Measurements from ENCODE around the gene TANK. TPM values are rescaled to one million over a fixed set of nuclear protein-coding genes. Genes with fewer than 3 reads are reported as not detected.

The TANK gene
- total and polyA plus RNA-seq, 2 experiments from 2014 or later = 27.7 to 35.4 TPM

- no peak for DNase-seq (ENCODE audit: low spot score)
- Histone ChIP-seq H3K4me1 (ENCODE audit: insufficient read depth) (peaks cover 11% of the 10 kb centered on the region), H3K4me2 (no peak overlapping the region), H4K20me1 (replicated peaks; ENCODE audit: insufficient read depth) (no peaks in the 10 kb centered on the region), H3K27me3 (ENCODE audit: insufficient read depth) (no peaks in the 10 kb centered on the region), H3F3A (replicated peaks; ENCODE audit: low read depth) (no peaks in the 10 kb centered on the region), H3K79me2 (replicated peaks; ENCODE audit: insufficient read depth) (no peaks in the 10 kb centered on the region), H3K36me3 (ENCODE audit: insufficient read depth) (no peaks in the 10 kb centered on the region), H3K27ac (ENCODE audit: low read depth) (no peak overlapping the region), H2AFZ (no peak overlapping the region), H3K9me2 (ENCODE audit: insufficient read depth) (no peaks in the 10 kb centered on the region), H3K4me3 (no peak overlapping the region)
- Mint-ChIP-seq H3K4me1 (peaks cover 16% of the 10 kb centered on the region), H3K27ac (no peak overlapping the region), H3K27me3 (ENCODE audit: insufficient read depth, low read depth, poor library complexity) (no peaks in the 10 kb centered on the region), H3K9me3 (no peaks in the 10 kb centered on the region; the same call in 2 of the 3 replicates), H3K4me3 (no peak overlapping the region), H3K36me3 (ENCODE audit: low read depth) (no peaks in the 10 kb centered on the region; the same call in 2 of the 3 replicates)
- ATAC-seq = no peak
- no peak for TF ChIP-seq ETS1 (IDR thresholded peaks at IDR 0.05)
- no peak for TF ChIP-seq POLR2AphosphoS5 (IDR thresholded peaks at IDR 0.05; ENCODE audit: low read depth)
- no peak for TF ChIP-seq NANOG (IDR thresholded peaks at IDR 0.05; ENCODE audit: borderline replicate concordance)
- TF ChIP-seq ZNF114 (CRISPR knock-in tag; IDR thresholded peaks at IDR 0.05) = no peak
- TF ChIP-seq STAT1 (IDR thresholded peaks at IDR 0.05; ENCODE audit: unreplicated experiment) = no peak
- no peak for TF ChIP-seq CTCF (conservative IDR thresholded peaks at IDR 0.05; ENCODE audit: low read depth in 2 of 2)
- TF ChIP-seq, protein P1, sequence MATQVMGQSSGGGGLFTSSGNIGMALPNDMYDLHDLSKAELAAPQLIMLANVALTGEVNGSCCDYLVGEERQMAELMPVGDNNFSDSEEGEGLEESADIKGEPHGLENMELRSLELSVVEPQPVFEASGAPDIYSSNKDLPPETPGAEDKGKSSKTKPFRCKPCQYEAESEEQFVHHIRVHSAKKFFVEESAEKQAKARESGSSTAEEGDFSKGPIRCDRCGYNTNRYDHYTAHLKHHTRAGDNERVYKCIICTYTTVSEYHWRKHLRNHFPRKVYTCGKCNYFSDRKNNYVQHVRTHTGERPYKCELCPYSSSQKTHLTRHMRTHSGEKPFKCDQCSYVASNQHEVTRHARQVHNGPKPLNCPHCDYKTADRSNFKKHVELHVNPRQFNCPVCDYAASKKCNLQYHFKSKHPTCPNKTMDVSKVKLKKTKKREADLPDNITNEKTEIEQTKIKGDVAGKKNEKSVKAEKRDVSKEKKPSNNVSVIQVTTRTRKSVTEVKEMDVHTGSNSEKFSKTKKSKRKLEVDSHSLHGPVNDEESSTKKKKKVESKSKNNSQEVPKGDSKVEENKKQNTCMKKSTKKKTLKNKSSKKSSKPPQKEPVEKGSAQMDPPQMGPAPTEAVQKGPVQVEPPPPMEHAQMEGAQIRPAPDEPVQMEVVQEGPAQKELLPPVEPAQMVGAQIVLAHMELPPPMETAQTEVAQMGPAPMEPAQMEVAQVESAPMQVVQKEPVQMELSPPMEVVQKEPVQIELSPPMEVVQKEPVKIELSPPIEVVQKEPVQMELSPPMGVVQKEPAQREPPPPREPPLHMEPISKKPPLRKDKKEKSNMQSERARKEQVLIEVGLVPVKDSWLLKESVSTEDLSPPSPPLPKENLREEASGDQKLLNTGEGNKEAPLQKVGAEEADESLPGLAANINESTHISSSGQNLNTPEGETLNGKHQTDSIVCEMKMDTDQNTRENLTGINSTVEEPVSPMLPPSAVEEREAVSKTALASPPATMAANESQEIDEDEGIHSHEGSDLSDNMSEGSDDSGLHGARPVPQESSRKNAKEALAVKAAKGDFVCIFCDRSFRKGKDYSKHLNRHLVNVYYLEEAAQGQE (IDR thresholded peaks at IDR 0.05; ENCODE audit: unreplicated experiment) = no peak
- TF ChIP-seq JUNB (IDR thresholded peaks at IDR 0.05; ENCODE audit: unreplicated experiment) = no peak
- TF ChIP-seq, protein P2, sequence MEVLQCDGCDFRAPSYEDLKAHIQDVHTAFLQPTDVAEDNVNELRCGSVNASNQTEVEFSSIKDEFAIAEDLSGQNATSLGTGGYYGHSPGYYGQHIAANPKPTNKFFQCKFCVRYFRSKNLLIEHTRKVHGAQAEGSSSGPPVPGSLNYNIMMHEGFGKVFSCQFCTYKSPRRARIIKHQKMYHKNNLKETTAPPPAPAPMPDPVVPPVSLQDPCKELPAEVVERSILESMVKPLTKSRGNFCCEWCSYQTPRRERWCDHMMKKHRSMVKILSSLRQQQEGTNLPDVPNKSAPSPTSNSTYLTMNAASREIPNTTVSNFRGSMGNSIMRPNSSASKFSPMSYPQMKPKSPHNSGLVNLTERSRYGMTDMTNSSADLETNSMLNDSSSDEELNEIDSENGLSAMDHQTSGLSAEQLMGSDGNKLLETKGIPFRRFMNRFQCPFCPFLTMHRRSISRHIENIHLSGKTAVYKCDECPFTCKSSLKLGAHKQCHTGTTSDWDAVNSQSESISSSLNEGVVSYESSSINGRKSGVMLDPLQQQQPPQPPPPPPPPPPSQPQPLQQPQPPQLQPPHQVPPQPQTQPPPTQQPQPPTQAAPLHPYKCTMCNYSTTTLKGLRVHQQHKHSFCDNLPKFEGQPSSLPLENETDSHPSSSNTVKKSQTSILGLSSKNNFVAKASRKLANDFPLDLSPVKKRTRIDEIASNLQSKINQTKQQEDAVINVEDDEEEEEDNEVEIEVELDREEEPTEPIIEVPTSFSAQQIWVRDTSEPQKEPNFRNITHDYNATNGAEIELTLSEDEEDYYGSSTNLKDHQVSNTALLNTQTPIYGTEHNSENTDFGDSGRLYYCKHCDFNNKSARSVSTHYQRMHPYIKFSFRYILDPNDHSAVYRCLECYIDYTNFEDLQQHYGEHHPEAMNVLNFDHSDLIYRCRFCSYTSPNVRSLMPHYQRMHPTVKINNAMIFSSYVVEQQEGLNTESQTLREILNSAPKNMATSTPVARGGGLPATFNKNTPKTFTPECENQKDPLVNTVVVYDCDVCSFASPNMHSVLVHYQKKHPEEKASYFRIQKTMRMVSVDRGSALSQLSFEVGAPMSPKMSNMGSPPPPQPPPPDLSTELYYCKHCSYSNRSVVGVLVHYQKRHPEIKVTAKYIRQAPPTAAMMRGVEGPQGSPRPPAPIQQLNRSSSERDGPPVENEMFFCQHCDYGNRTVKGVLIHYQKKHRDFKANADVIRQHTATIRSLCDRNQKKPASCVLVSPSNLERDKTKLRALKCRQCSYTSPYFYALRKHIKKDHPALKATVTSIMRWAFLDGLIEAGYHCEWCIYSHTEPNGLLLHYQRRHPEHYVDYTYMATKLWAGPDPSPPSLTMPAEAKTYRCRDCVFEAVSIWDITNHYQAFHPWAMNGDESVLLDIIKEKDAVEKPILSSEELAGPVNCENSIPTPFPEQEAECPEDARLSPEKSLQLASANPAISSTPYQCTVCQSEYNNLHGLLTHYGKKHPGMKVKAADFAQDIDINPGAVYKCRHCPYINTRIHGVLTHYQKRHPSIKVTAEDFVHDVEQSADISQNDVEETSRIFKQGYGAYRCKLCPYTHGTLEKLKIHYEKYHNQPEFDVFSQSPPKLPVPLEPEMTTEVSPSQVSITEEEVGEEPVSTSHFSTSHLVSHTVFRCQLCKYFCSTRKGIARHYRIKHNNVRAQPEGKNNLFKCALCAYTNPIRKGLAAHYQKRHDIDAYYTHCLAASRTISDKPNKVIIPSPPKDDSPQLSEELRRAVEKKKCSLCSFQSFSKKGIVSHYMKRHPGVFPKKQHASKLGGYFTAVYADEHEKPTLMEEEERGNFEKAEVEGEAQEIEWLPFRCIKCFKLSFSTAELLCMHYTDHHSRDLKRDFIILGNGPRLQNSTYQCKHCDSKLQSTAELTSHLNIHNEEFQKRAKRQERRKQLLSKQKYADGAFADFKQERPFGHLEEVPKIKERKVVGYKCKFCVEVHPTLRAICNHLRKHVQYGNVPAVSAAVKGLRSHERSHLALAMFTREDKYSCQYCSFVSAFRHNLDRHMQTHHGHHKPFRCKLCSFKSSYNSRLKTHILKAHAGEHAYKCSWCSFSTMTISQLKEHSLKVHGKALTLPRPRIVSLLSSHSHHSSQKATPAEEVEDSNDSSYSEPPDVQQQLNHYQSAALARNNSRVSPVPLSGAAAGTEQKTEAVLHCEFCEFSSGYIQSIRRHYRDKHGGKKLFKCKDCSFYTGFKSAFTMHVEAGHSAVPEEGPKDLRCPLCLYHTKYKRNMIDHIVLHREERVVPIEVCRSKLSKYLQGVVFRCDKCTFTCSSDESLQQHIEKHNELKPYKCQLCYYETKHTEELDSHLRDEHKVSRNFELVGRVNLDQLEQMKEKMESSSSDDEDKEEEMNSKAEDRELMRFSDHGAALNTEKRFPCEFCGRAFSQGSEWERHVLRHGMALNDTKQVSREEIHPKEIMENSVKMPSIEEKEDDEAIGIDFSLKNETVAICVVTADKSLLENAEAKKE (CRISPR knock-in tag; IDR thresholded peaks at IDR 0.05) = no peak
- no peak for TF ChIP-seq ZNF331 (CRISPR knock-in tag; IDR thresholded peaks at IDR 0.05; ENCODE audit: low read depth)
- TF ChIP-seq CREB1 (CRISPR knock-in tag; IDR thresholded peaks at IDR 0.05; ENCODE audit: low read depth) = no peak
- no peak for TF ChIP-seq EZH2phosphoT487 (IDR thresholded peaks at IDR 0.05; ENCODE audit: unreplicated experiment)
- no peak for TF ChIP-seq EZH2 (IDR thresholded peaks at IDR 0.05; ENCODE audit: low read depth, unreplicated experiment)
Measured at GRCh38 chr2:161131074-161131680, 29.1 kb upstream of the TANK start.
